CD8-positive, alpha-beta memory T cell (primary cell): ENCODE measurements around the gene TUBB4B. TPM values are rescaled to one million over a fixed set of nuclear protein-coding genes. Genes with fewer than 3 reads are reported as not detected.

Experiments
- CTCF ChIA-PET: fragments of 350-600 bp; sonication (Branson Sonifier 250); formaldehyde crosslinking; loops from one replicate; lab custom pipeline; 2021; ENCODE audit warnings: antibody characterized with exemption; lab: Charles Lee
- POLR2A ChIA-PET: fragments of 350-600 bp; sonication (Branson Sonifier 250); formaldehyde crosslinking; loops from one replicate; lab custom pipeline; 2021; ENCODE audit warnings: antibody characterized with exemption; lab: Charles Lee
- DNase-seq, 5 donors: peaks; one replicate each; pipeline versions ENCODE4 v3.0.0 to v3.0.0-alpha.2; 2020 to 2022; ENCODE audit warnings: mixed read lengths in 1 of 5
- H3K27ac ChIP-seq: one replicate; pipeline ENCODE4 v1.7.0; 2013; ENCODE audit warnings: low read depth, mild to moderate bottlenecking, low read length, moderate library complexity
- H3K27me3 ChIP-seq: 2 replicates; pipeline ENCODE4 v1.7.0; 2013; ENCODE audit warnings: low read length, mild to moderate bottlenecking; ENCODE audit not compliant: insufficient read depth, poor library complexity, severe bottlenecking
- H3K36me3 ChIP-seq: 2 replicates; pipeline ENCODE4 v1.7.0; 2013; ENCODE audit warnings: mild to moderate bottlenecking, low read length, moderate library complexity; ENCODE audit not compliant: insufficient read depth
- H3K4me1 ChIP-seq: 2 replicates; pipeline ENCODE4 v1.7.0; 2013; ENCODE audit warnings: mild to moderate bottlenecking, low read length, moderate library complexity; ENCODE audit not compliant: insufficient read depth
- H3K4me3 ChIP-seq: 2 replicates; pipeline ENCODE4 v1.7.0; 2013; ENCODE audit warnings: mild to moderate bottlenecking, low read length
- H3K9me3 ChIP-seq: 2 replicates; pipeline ENCODE4 v1.7.0; 2013; ENCODE audit warnings: mild to moderate bottlenecking, low read length
- H3K27ac Mint-ChIP-seq, 8 donors: one replicate each; pipeline ENCODE4 v1.8.0; 2020 to 2021; ENCODE audit warnings: mixed read lengths in 8 of 8, mild to moderate bottlenecking in 6 of 8, inconsistent platforms in 3 of 8, moderate library complexity in 3 of 8
- H3K27me3 Mint-ChIP-seq, 2 donors: one replicate each; pipeline ENCODE4 v1.8.0; 2020 to 2021; ENCODE audit warnings: mixed read lengths in 2 of 2, mild to moderate bottlenecking in 1 of 2, moderate library complexity in 1 of 2
- H3K36me3 Mint-ChIP-seq, 3 donors: one replicate each; pipeline ENCODE4 v1.8.0; 2020 to 2021; ENCODE audit warnings: mixed read lengths in 3 of 3, inconsistent platforms in 1 of 3, mild to moderate bottlenecking in 1 of 3
- H3K4me1 Mint-ChIP-seq, 3 donors: one replicate each; pipeline ENCODE4 v1.8.0; 2020 to 2021; ENCODE audit warnings: mixed read lengths in 3 of 3, inconsistent platforms in 1 of 3, mild to moderate bottlenecking in 1 of 3
- H3K4me3 Mint-ChIP-seq, 7 donors: one replicate each; pipeline ENCODE4 v1.8.0; 2020 to 2021; ENCODE audit warnings: mixed read lengths in 7 of 7, mild to moderate bottlenecking in 6 of 7, moderate library complexity in 4 of 7, inconsistent platforms in 2 of 7
- H3K9me3 Mint-ChIP-seq, 5 donors: one replicate each; pipeline ENCODE4 v1.8.0; 2020 to 2022; ENCODE audit warnings: mixed read lengths in 5 of 5, mild to moderate bottlenecking in 3 of 5, moderate library complexity in 2 of 5, inconsistent platforms in 1 of 5
- polyA plus RNA-seq: library from polyadenylated mRNA; unstranded; fragments of 300-500 nt; fragmentation: Illumina TruSeq; gene quantifications from one replicate; pipeline ENCODE4 v1.2.3, GENCODE V29; 2021
- total RNA-seq, 2 experiments: library from RNA; stranded (reverse); gene quantifications; one replicate each; pipeline ENCODE4 v1.2.3, GENCODE V29; 2021

TUBB4B gene
- total and polyA plus RNA-seq, 3 experiments from 2014 or later: 64.6 to 331 (median 322) TPM

- no peak overlapping the region for H3K4me3 ChIP-seq
- peaks cover 0 to 1% (median 0%) of the 10 kb centered on the region in 5 donors for H3K9me3 Mint-ChIP-seq
- POLR2A ChIA-PET: interaction anchor here (1.5 kb wide), 1 partner anchor 19 kb away, joined by 5 read pairs; the partner anchor contains the start of gene TPRN
- peaks cover 0 to 10% (median 2%) of the 10 kb centered on the region in 3 donors for H3K4me1 Mint-ChIP-seq
- peaks cover 0 to 5% (median 0%) of the 10 kb centered on the region in 3 donors for H3K36me3 Mint-ChIP-seq
- H3K27ac Mint-ChIP-seq: no peak overlapping the region
- peak overlapping the region in 3 of 7 donors; percentile 18 to 32 (median 31) for H3K4me3 Mint-ChIP-seq
- no peak for DNase-seq
- CTCF ChIA-PET: interaction anchor here (1.2 to 1.4 kb wide), 2 partner anchors 11 to 28 kb away, joined by 3 read pairs; no protein-coding TSS in a partner anchor
- H3K4me1 ChIP-seq: peaks cover 13% of the 10 kb centered on the region
- no peaks in the 10 kb centered on the region for H3K9me3 ChIP-seq
- H3K36me3 ChIP-seq: no peaks in the 10 kb centered on the region
- H3K27me3 ChIP-seq: no peaks in the 10 kb centered on the region
- no peak overlapping the region for H3K27ac ChIP-seq
- no peaks in the 10 kb centered on the region for H3K27me3 Mint-ChIP-seq
Measured at GRCh38 chr9:137219757-137220316, 21.2 kb upstream of the TUBB4B start.

GRCh38 chr9:137220317-137221094 is 20.6 kb upstream of the TUBB4B start:
- peaks cover 0 to 10% (median 3%) of the 10 kb centered on the region in 3 donors for H3K4me1 Mint-ChIP-seq
- peaks cover 0 to 3% (median 0%) of the 10 kb centered on the region in 3 donors for H3K36me3 Mint-ChIP-seq
- peak in 1 of 5 donors; percentile 47 for DNase-seq
- ChIA-PET CTCF (no interaction called here), POLR2A (interaction anchor here (1.5 kb wide), 1 partner anchor 20 kb away, joined by 5 read pairs; the partner anchor contains the start of gene TPRN)
- no peak overlapping the region for H3K27ac Mint-ChIP-seq
- peak overlapping the region in 4 of 7 donors; percentile 15 to 47 (median 32) for H3K4me3 Mint-ChIP-seq
- H3K4me1 ChIP-seq: peaks cover 13% of the 10 kb centered on the region
- peaks cover 0 to 1% (median 0%) of the 10 kb centered on the region in 5 donors for H3K9me3 Mint-ChIP-seq
- no peak overlapping the region for H3K27ac ChIP-seq
- H3K9me3 ChIP-seq: no peaks in the 10 kb centered on the region
- H3K27me3 Mint-ChIP-seq: no peaks in the 10 kb centered on the region
- no peaks in the 10 kb centered on the region for H3K36me3 ChIP-seq
- no peak overlapping the region for H3K4me3 ChIP-seq
- no peaks in the 10 kb centered on the region for H3K27me3 ChIP-seq

GRCh38 chr9:137221095-137221505 is 20.0 kb upstream of the TUBB4B start:
- no peaks in the 10 kb centered on the region for H3K27me3 ChIP-seq
- H3K27me3 Mint-ChIP-seq: no peaks in the 10 kb centered on the region
- peak overlapping the region in 2 of 7 donors; percentile 15 to 47 for H3K4me3 Mint-ChIP-seq
- no peak overlapping the region for H3K4me3 ChIP-seq
- ChIA-PET POLR2A (no interaction called here), CTCF (no interaction called here)
- peaks cover 0 to 1% (median 0%) of the 10 kb centered on the region in 5 donors for H3K9me3 Mint-ChIP-seq
- H3K9me3 ChIP-seq: no peaks in the 10 kb centered on the region
- peaks cover 0 to 10% (median 3%) of the 10 kb centered on the region in 3 donors for H3K4me1 Mint-ChIP-seq
- H3K27ac Mint-ChIP-seq: no peak overlapping the region
- H3K4me1 ChIP-seq: peaks cover 13% of the 10 kb centered on the region
- no peak overlapping the region for H3K27ac ChIP-seq
- no peaks in the 10 kb centered on the region for H3K36me3 ChIP-seq
- DNase-seq: no peak
- peaks cover 0 to 1% (median 0%) of the 10 kb centered on the region in 3 donors for H3K36me3 Mint-ChIP-seq

GRCh38 chr9:137221506-137222111 is 19.5 kb upstream of the TUBB4B start:
- Histone ChIP-seq H3K36me3 (no peaks in the 10 kb centered on the region), H3K4me3 (no peak overlapping the region), H3K9me3 (no peaks in the 10 kb centered on the region), H3K27me3 (no peaks in the 10 kb centered on the region), H3K4me1 (peaks cover 13% of the 10 kb centered on the region), H3K27ac (no peak overlapping the region)
- Mint-ChIP-seq H3K9me3 (peaks cover 0 to 1% (median 0%) of the 10 kb centered on the region in 5 donors), H3K27ac (peak overlapping the region in 1 of 8 donors; percentile 38), H3K4me3 (no peak overlapping the region), H3K36me3 (peaks cover 0 to 1% (median 0%) of the 10 kb centered on the region in 3 donors), H3K4me1 (peaks cover 0 to 10% (median 3%) of the 10 kb centered on the region in 3 donors), H3K27me3 (no peaks in the 10 kb centered on the region)
- ChIA-PET CTCF (no interaction called here), POLR2A (interaction anchor here (1.4 kb wide), 1 partner anchor 33 kb away, joined by 5 read pairs; the partner anchor contains the start of genes ANAPC2 and SSNA1)
- DNase-seq: peak in 1 of 5 donors; percentile 52

- Histone ChIP-seq H3K4me3 (peak within 1 kb of the TSS; percentile 75), H3K9me3 (no peaks in the 10 kb centered on the region), H3K36me3 (no peaks in the 10 kb centered on the region), H3K4me1 (peaks cover 13% of the 10 kb centered on the region), H3K27ac (peak within 1 kb of the TSS; percentile 74), H3K27me3 (no peaks in the 10 kb centered on the region)
- POLR2A ChIA-PET: interaction anchor here (0.7 to 2.9 kb wide), 10 partner anchors 15 to 136 kb away, joined by 3 to 23 read pairs (median 8); partner anchors contain the start of genes ANAPC2, MAN1B1, SSNA1 and TPRN
- H3K27ac Mint-ChIP-seq: peak within 1 kb of the TSS in 5 of 8 donors; percentile 66 to 93 (median 79)
- CTCF ChIA-PET: interaction anchor here (0.9 to 3.5 kb wide), 5 partner anchors 13 to 187 kb away, joined by 3 to 18 read pairs (median 7); no protein-coding TSS in a partner anchor
- H3K4me3 Mint-ChIP-seq: peak within 1 kb of the TSS; percentile 71 to 85 (median 76)
- peak in 2 of 5 donors; percentile 34 to 53 for DNase-seq
- H3K9me3 Mint-ChIP-seq: peaks cover 0 to 1% (median 0%) of the 10 kb centered on the region in 5 donors
- peaks cover under 1 to 12% (median 3%) of the 10 kb centered on the region in 3 donors for H3K4me1 Mint-ChIP-seq
- no peaks in the 10 kb centered on the region for H3K36me3 Mint-ChIP-seq
- peaks cover 0 to under 1% of the 10 kb centered on the region in 2 donors for H3K27me3 Mint-ChIP-seq
Measured at GRCh38 chr9:137222190-137223077, 18.7 kb upstream of the TUBB4B start, which contains the start of gene RNF208. RNF208 (minus strand) TSS chr9:137222240; CDS start chr9:137221212, 1,028 bp downstream.

- DNase-seq: peak; percentile 95 to 99 (median 98)
- Histone ChIP-seq H3K4me3 (peak overlapping the region; percentile 88), H3K36me3 (no peaks in the 10 kb centered on the region), H3K27ac (peak overlapping the region; percentile 74), H3K9me3 (no peaks in the 10 kb centered on the region), H3K4me1 (peaks cover 13% of the 10 kb centered on the region), H3K27me3 (no peaks in the 10 kb centered on the region)
- peak overlapping the region; percentile 51 to 91 (median 81) for H3K27ac Mint-ChIP-seq
- H3K9me3 Mint-ChIP-seq: peaks cover 0 to 1% (median 0%) of the 10 kb centered on the region in 5 donors
- H3K4me1 Mint-ChIP-seq: peaks cover 4 to 15% (median 5%) of the 10 kb centered on the region in 3 donors
- peak overlapping the region; percentile 71 to 85 (median 76) for H3K4me3 Mint-ChIP-seq
- ChIA-PET POLR2A (interaction anchor here (0.6 to 2.9 kb wide), 11 partner anchors 16 to 200 kb away, joined by 3 to 23 read pairs (median 7); partner anchors contain the start of genes ANAPC2, EXD3, MAN1B1 and NOXA1), CTCF (interaction anchor here (0.9 to 3.5 kb wide), 7 partner anchors 14 to 188 kb away, joined by 3 to 18 read pairs (median 4); no protein-coding TSS in a partner anchor)
- peaks cover 2 to 4% of the 10 kb centered on the region in 2 donors for H3K27me3 Mint-ChIP-seq
- H3K36me3 Mint-ChIP-seq: no peaks in the 10 kb centered on the region
Measured at GRCh38 chr9:137223078-137223970, 17.8 kb upstream of the TUBB4B start.
